ENCODE measurements around the gene THSD4.

Gene THSD4

GRCh38 chr15:71505962-71506361, 390.7 kb downstream of the THSD4 start:
- no peak for TF ChIP-seq CTCF (conservative IDR thresholded peaks at IDR 0.05; ENCODE audit: control insufficient read depth, insufficient read depth, low read depth, low read length)
- DNase-seq (ENCODE audit: low read depth), result no peak

GRCh38 chr15:71506946-71507345, 391.7 kb downstream of the THSD4 start:
- H3K4me3 ChIP-seq (ENCODE audit: control insufficient read depth, low read depth, low read length), result no peak overlapping the region
- no peak for DNase-seq (ENCODE audit: low read depth)
- TF ChIP-seq CTCF (conservative IDR thresholded peaks at IDR 0.05; ENCODE audit: control insufficient read depth, insufficient read depth, low read depth, low read length), result no peak

More at GRCh38 chr15:71505962-71506361, 390.7 kb downstream of the THSD4 start:
- H3K4me3 ChIP-seq (ENCODE audit: control insufficient read depth, low read depth, low read length), result no peak overlapping the region

GRCh38 chr15:71508081-71508682, 392.9 kb downstream of the THSD4 start:
- no peak for DNase-seq (ENCODE audit: low read depth)
- H3K4me3 ChIP-seq (ENCODE audit: control insufficient read depth, low read depth, low read length), result no peak overlapping the region
- TF ChIP-seq CTCF (conservative IDR thresholded peaks at IDR 0.05; ENCODE audit: control insufficient read depth, insufficient read depth, low read depth, low read length), result no peak

- H3K4me3 ChIP-seq (ENCODE audit: control insufficient read depth, low read depth, low read length), result no peak overlapping the region
- TF ChIP-seq CTCF (conservative IDR thresholded peaks at IDR 0.05; ENCODE audit: control insufficient read depth, insufficient read depth, low read depth, low read length), result no peak
- no peak for DNase-seq (ENCODE audit: low read depth)
Observed at GRCh38 chr15:71509139-71509538, 393.9 kb downstream of the THSD4 start.

- DNase-seq (ENCODE audit: low read depth), result peak; percentile 6
- no peak for TF ChIP-seq CTCF (conservative IDR thresholded peaks at IDR 0.05; ENCODE audit: control insufficient read depth, insufficient read depth, low read depth, low read length)
Observed at GRCh38 chr15:71510763-71511162, 395.5 kb downstream of the THSD4 start.

GRCh38 chr15:71511796-71512681, 396.8 kb downstream of the THSD4 start:
- no peak for TF ChIP-seq CTCF (conservative IDR thresholded peaks at IDR 0.05; ENCODE audit: control insufficient read depth, insufficient read depth, low read depth, low read length)
- no peak overlapping the region for H3K4me3 ChIP-seq (ENCODE audit: control insufficient read depth, low read depth, low read length)
- no peak for DNase-seq (ENCODE audit: low read depth)

More at GRCh38 chr15:71510763-71511162, 395.5 kb downstream of the THSD4 start:
- H3K4me3 ChIP-seq (ENCODE audit: control insufficient read depth, low read depth, low read length), result no peak overlapping the region
